Left lobe of liver (tissue), 2 donors: ENCODE measurements around the gene FABP6. TPM values are rescaled to one million over a fixed set of nuclear protein-coding genes. Genes with fewer than 3 reads are reported as not detected.

ENCODE experiments used
- ATAC-seq: fragments of 200-7000 bp; cut with Tn5 transposase; one replicate; pipeline ENCODE4 v1.9.1; 2020; ENCODE audit warnings: mild to moderate bottlenecking, moderate library complexity
- DNase-seq: peaks from one replicate; pipeline ENCODE4 v3.0.0-alpha.2; 2020; ENCODE audit warnings: low spot score
- total RNA-seq: library from RNA; stranded (reverse); gene quantifications from one replicate; pipeline ENCODE4 v1.2.1, GENCODE V29; 2021
- donor health status: DM: no; HTN: no; CAD: no; lungs with moderate emphysema.
- donor health status: DM: no; HTN: yes; CAD: no.

FABP6 gene
- total RNA-seq, 1 donor from 2014 or later: not detected

- DNase-seq: no peak
These were observed 58.2 kb downstream of the FABP6 start for GRCh38 chr5:160287378-160288051.

More at GRCh38 chr5:160287378-160288051, 58.2 kb downstream of the FABP6 start:
- ATAC-seq: peak; percentile 70

Other genes starting within 250 kb of the FABP6 start
- gene TTC1, start 220.4 kb upstream of the FABP6 start, total RNA-seq: 18.2 TPM
- gene PWWP2A, start 110.1 kb upstream of the FABP6 start, total RNA-seq: 10.1 TPM
- 0.48 TPM for gene CCNJL, start 83.1 kb downstream of the FABP6 start, total RNA-seq
- gene C1QTNF2, start 141.1 kb downstream of the FABP6 start, total RNA-seq: not detected
- 1.2 TPM for gene FAM200C, start 170.5 kb downstream of the FABP6 start, total RNA-seq
- gene SLU7, start 189.6 kb downstream of the FABP6 start, total RNA-seq: 20.1 TPM
- gene PTTG1, start 192.3 kb downstream of the FABP6 start, total RNA-seq: 0.83 TPM